ENCODE measurements around the gene ITGA11.
A peak's percentile ranks its signal among the peaks of the same experiment; 100 is the strongest.

The ITGA11 gene

GRCh38 chr15:68278345-68278594 lies 153.7 kb downstream of the ITGA11 start:
- TF ChIP-seq, protein P1, sequence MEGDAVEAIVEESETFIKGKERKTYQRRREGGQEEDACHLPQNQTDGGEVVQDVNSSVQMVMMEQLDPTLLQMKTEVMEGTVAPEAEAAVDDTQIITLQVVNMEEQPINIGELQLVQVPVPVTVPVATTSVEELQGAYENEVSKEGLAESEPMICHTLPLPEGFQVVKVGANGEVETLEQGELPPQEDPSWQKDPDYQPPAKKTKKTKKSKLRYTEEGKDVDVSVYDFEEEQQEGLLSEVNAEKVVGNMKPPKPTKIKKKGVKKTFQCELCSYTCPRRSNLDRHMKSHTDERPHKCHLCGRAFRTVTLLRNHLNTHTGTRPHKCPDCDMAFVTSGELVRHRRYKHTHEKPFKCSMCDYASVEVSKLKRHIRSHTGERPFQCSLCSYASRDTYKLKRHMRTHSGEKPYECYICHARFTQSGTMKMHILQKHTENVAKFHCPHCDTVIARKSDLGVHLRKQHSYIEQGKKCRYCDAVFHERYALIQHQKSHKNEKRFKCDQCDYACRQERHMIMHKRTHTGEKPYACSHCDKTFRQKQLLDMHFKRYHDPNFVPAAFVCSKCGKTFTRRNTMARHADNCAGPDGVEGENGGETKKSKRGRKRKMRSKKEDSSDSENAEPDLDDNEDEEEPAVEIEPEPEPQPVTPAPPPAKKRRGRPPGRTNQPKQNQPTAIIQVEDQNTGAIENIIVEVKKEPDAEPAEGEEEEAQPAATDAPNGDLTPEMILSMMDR (IDR thresholded peaks at IDR 0.05), result no peak
- Histone ChIP-seq H3K4me3 (peak overlapping the region; percentile 87), H3K27ac (peak overlapping the region; percentile 98 to 99)
- peak; percentile 86 for DNase-seq (ENCODE audit: low spot score)

- H3K4me3 ChIP-seq, result peak within 1 kb of the TSS; percentile 87
- peak; percentile 94 for DNase-seq (ENCODE audit: low spot score)
- H3K27ac ChIP-seq, result peak within 1 kb of the TSS; percentile 98 to 99
- TF ChIP-seq, protein P1 (IDR thresholded peaks at IDR 0.05), result no peak
These were observed 154.2 kb downstream of the ITGA11 start, which contains the start of gene FEM1B for GRCh38 chr15:68277603-68278344. TSS of gene FEM1B (plus strand) at chr15:68277745. CDS start at chr15:68278418, 673 bp downstream.

DNA sequence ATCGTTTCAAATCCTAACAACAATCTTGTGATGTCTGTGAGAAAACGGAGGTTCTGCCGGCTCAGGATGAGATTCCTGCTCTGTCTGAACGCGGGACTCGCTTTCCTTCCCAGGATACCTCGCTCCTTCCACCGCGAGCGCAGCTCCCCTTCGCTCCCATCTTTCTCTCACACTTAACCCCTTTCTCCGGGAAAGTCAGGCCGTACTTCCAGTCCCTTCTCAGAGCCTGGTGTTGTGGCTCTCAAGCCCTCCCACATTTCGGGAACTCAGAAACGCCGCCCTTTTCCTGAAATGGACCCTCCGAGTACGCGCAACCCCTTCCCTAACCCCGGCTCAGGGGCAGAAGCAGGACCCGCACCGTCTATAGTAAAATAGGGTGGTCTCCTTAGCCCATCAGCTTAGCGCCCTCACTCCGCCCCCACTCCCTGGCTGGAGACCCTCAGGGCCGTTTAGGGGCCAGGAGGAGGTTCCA lies 154.8 kb downstream of the ITGA11 start:
- Histone ChIP-seq H3K27ac (peak overlapping the region; percentile 98 to 99), H3K4me3 (peak overlapping the region; percentile 87)
- DNase-seq (ENCODE audit: low spot score), result peak; percentile 84
- TF ChIP-seq, protein P1 (IDR thresholded peaks at IDR 0.05), result no peak

DNA sequence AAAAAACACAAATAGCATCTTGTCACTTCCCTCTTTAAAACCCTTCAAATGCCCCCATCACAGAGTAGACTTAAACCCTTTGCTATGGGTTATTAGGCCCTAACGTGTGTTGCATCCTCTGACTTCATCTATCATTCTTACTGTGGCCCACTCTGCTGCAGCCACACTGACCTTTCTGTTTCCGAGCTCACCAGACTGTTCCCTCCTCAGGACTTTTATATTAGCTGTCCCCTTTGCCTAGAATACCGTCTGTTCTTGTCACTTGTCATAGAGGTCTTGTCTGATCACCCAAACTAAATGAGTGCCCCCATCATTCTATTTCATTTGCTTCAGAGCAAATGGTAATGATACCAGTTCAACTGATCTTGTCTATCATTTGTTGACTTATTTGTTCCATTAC lies 155.3 kb downstream of the ITGA11 start:
- H3K27ac ChIP-seq, result peak overlapping the region; percentile 98 to 99
- DNase-seq (ENCODE audit: low spot score), result no peak
- TF ChIP-seq, protein P1 (IDR thresholded peaks at IDR 0.05), result no peak
- H3K4me3 ChIP-seq, result peak overlapping the region; percentile 87

DNA sequence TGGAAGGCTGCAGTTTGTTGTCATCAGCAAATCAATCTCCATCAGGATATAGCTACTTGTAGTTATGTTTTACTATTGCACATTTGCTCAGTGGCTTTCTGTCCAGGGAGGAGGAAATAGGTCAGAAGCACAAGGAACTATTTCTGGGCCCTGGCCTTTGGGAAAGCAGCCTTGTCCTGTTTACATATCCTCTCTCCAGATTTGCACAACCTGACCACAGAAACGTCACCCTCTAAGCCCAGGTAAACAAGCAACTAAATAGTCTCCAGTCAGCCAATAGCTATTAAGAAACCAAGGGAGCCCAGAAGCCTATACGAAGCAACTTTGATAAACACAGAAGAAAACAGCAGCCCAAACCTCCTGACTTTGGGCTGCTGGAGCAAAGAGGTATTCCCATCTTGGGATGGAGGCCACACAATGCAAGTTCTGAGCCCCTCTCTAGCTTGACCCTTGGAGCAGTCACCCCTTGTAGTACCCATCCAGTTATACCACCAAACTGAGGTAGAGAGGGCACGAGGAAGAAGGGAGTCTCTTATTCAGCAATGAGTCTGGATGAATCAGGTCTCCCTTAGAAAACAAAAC lies 156.7 kb downstream of the ITGA11 start:
- no peak overlapping the region for H3K4me3 ChIP-seq
- DNase-seq (ENCODE audit: low spot score), result no peak
- H3K27ac ChIP-seq, result no peak overlapping the region
- TF ChIP-seq, protein P1 (IDR thresholded peaks at IDR 0.05), result no peak

- Histone ChIP-seq H3K4me3 (no peak overlapping the region), H3K27ac (peak overlapping the region; percentile 73 to 82)
- TF ChIP-seq, protein P1 (IDR thresholded peaks at IDR 0.05), result no peak
- DNase-seq (ENCODE audit: low spot score), result no peak
These were observed 157.6 kb downstream of the ITGA11 start for GRCh38 chr15:68274201-68274848.
